Right renal pelvis (tissue), 4 donors: Measurements from ENCODE around the gene SSRP1. TPM values are rescaled to one million over a fixed set of nuclear protein-coding genes. Genes with fewer than 3 reads are reported as not detected.

Experiments
- DNase-seq, 4 donors: peaks; one replicate each; pipeline ENCODE4 v3.0.0-alpha.2; 2013; ENCODE audit warnings: low read depth in 4 of 4, low spot score in 3 of 4, missing footprints in 1 of 4
- polyA plus RNA-seq, 4 donors: library from polyadenylated mRNA; unstranded; fragments of 120-200 nt; gene quantifications; one replicate each; pipeline ENCODE4 v1.2.1, GENCODE V29; 2013; ENCODE audit not compliant: insufficient read length in 4 of 4

SSRP1 gene
- polyA plus RNA-seq, 4 donors: 166 to 176 (median 173) TPM

DNA sequence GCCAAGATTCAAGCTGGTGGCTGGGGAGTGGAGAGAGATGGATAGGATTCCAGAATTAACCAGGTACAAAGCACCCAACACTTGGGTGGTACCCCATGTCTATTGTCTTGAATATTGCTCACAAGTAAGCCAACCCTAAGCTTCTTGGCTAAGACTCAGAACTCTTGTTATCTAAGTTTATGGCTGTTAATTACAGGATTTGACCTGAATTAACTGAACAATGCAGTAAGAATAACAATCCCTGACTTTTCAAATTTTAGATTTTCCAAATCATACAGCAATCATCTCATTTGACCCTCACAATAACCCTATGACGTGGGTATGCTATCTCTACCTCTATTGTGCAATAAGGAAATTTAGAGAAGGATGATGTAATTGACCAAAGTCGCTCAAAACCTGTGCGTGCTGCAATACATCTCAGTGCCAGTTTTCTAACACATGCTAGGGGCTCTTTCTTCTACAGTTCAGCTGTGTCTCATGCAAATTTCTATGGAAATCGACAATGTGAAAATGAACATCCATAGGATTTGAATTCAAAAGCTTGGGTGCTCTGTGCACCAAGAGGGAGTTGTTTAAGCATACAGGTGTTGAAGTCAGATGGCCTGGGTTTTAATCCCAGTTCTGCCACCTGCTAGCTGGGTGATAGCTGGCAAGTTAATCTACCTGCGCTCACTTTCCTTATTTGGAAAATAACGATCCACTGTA lies 58.6 kb downstream of the SSRP1 start:
- no peak for DNase-seq

DNA sequence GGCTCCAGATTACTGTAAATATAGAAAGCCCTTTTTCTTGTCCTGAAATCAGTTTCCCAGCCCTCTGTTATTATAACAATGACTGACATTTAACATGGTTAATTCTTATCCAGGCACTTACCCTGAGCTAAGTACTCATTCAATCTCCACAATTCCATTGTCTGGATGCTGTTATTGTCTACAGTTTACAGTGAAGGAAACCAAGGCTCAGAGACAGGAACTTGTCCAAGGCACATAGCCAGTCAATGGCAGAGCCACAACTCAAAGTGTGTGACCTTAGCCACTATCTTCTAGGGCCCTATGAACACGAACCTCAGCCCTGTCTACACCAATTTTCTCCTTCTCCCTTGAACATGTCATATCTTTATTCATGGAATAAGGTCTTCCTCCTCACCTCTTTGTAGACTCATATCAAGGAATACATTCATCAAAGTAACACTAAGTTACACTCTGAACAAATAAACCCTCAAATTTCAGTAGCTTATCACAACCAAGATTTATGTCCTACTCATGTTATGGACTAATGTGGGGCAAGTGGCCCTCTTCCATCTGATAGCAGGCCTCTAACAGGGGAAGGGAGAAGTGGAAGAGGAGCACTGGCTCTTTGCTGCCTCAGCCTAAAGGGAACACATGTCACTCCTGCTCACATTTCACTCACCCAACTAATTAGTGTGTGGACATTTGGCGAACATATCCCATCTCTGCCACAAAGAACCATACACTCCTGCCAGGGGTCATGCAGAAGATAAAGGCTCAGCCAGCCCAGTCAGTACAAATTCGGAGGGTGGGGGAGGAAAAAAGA lies 59.3 kb downstream of the SSRP1 start:
- no peak for DNase-seq

Other genes with a start within 250 kb of the SSRP1 start
- gene LRRC55, start 153.9 kb downstream of the SSRP1 start, polyA plus RNA-seq: 1 to 10 TPM; 6.4 to 6.6 (median 6.4) TPM
- 100 to 1,000 TPM in 2 of 4 donors, 10 to 100 TPM in 2; 93.9 to 111 (median 102) TPM for gene APLNR, start 98.6 kb downstream of the SSRP1 start, polyA plus RNA-seq
- 10 to 100 TPM; 63.9 to 69.6 (median 64.7) TPM for gene TNKS1BP1, start 10.9 kb downstream of the SSRP1 start, polyA plus RNA-seq
- gene P2RX3, start 2.5 kb upstream of the SSRP1 start, polyA plus RNA-seq: 1 to 10 TPM in 1 of 4 donors, under 1 TPM in 3; 0.42 to 1.5 (median 0.64) TPM
- gene PRG3, start 45.3 kb upstream of the SSRP1 start, polyA plus RNA-seq: under 1 TPM in 3 of 4 donors, not detected in 1; 0.22 to 0.94 (median 0.66) TPM
- gene PRG2, start 54.8 kb upstream of the SSRP1 start, polyA plus RNA-seq: 1 to 10 TPM in 2 of 4 donors, under 1 TPM in 2; 0.62 to 2.4 (median 1.3) TPM
- 10 to 100 TPM; 21.9 to 26.1 (median 22.5) TPM for gene SLC43A3, start 91.2 kb upstream of the SSRP1 start, polyA plus RNA-seq
- gene RTN4RL2, start 124.6 kb upstream of the SSRP1 start, polyA plus RNA-seq: 1 to 10 TPM; 2.8 to 4.3 (median 3.2) TPM
- gene SLC43A1, start 179.8 kb upstream of the SSRP1 start, polyA plus RNA-seq: 1 to 10 TPM; 5.4 to 6.6 (median 5.9) TPM
- 10 to 100 TPM; 43.8 to 56.6 (median 49.4) TPM for gene TIMM10, start 194.9 kb upstream of the SSRP1 start, polyA plus RNA-seq
- under 1 TPM; 0.10 to 0.45 (median 0.23) TPM for gene SMTNL1, start 201.7 kb upstream of the SSRP1 start, polyA plus RNA-seq
- gene UBE2L6, start 231.8 kb upstream of the SSRP1 start, polyA plus RNA-seq: 10 to 100 TPM; 38.4 to 41.1 (median 39.5) TPM